GM10266 (cell line): ENCODE data around the gene ABLIM2.

Experiments
- DNase-seq: peaks from one replicate; pipeline ENCODE4 v3.0.0; 2012; ENCODE audit errors: extremely low spot score
- CTCF ChIP-seq: IDR thresholded peaks from 2 replicates; pipeline ENCODE4 v1.5.1; 2012; ENCODE audit warnings: mild to moderate bottlenecking, low read depth; ENCODE audit not compliant: control insufficient read depth, insufficient read depth; ENCODE audit errors: missing control alignments

Gene ABLIM2

GRCh38 chr4:8130346-8131066, 28.1 kb downstream of the ABLIM2 start:
- TF ChIP-seq CTCF, result no peak
- no peak for DNase-seq

- no peak for DNase-seq
Observed at GRCh38 chr4:8129785-8130184, 28.8 kb downstream of the ABLIM2 start.

GRCh38 chr4:8129136-8129535, 29.5 kb downstream of the ABLIM2 start:
- no peak for DNase-seq
- TF ChIP-seq CTCF, result no peak

More at GRCh38 chr4:8129785-8130184, 28.8 kb downstream of the ABLIM2 start:
- TF ChIP-seq CTCF, result no peak

GRCh38 chr4:8128100-8128856, 30.3 kb downstream of the ABLIM2 start:
- no peak for TF ChIP-seq CTCF
- DNase-seq, result no peak

- DNase-seq, result no peak
- TF ChIP-seq CTCF, result no peak
Observed at GRCh38 chr4:8127051-8127826, 31.4 kb downstream of the ABLIM2 start.

GRCh38 chr4:8126523-8126922, 32.1 kb downstream of the ABLIM2 start:
- no peak for TF ChIP-seq CTCF
- no peak for DNase-seq
